NCI-H2029 treated with DMSO at 0.1 percent for 48 hours (cell line): ENCODE data around the gene LMNB1.
"Not testable (repeated sequence)": the region's sequence is repeated elsewhere in the genome, so short reads cannot be mapped to it uniquely, and the experiment has no call there.

Experiments used
- DNase-seq: peaks from one replicate; lab custom pipeline; 2025; lab: John Stamatoyannopoulos, UW

Gene LMNB1, protein sequence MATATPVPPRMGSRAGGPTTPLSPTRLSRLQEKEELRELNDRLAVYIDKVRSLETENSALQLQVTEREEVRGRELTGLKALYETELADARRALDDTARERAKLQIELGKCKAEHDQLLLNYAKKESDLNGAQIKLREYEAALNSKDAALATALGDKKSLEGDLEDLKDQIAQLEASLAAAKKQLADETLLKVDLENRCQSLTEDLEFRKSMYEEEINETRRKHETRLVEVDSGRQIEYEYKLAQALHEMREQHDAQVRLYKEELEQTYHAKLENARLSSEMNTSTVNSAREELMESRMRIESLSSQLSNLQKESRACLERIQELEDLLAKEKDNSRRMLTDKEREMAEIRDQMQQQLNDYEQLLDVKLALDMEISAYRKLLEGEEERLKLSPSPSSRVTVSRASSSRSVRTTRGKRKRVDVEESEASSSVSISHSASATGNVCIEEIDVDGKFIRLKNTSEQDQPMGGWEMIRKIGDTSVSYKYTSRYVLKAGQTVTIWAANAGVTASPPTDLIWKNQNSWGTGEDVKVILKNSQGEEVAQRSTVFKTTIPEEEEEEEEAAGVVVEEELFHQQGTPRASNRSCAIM

DNA sequence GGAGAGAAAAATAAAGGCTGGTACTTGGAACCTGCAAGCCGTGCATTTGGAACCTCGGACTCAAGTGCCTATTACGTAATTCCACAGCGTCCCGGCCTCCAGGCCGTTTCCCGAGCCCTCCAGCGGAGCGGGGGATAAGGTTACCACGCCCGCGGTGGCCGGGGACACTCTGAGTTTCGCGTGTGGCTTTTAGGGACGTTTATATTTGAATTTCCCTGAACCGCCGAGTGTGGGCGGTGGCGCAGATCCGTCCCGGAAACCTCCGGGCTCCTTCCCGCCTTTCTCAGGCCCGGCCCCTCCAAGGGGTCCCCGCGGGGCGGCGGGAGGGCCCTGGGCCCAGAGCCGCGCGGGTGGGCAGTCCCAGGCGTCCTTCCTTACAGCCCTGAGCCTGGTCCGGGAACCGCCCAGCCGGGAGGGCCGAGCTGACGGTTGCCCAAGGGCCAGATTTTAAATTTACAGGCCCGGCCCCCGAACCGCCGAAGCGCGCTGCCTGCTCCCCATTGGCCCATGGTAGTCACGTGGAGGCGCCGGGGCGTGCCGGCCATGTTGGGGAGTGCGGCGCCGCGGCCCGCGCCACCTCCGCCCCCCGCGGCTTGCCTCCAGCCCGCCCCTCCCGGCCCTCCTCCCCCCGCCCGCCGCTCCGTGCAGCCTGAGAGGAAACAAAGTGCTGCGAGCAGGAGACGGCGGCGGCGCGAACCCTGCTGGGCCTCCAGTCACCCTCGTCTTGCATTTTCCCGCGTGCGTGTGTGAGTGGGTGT is at the start of gene LMNB1:
LMNB1 (plus strand) TSS at position 638 of the 758 bp plus-strand sequence. CDS start 373 bp downstream, outside the sequence.
- peak; percentile 95 for DNase-seq

DNA sequence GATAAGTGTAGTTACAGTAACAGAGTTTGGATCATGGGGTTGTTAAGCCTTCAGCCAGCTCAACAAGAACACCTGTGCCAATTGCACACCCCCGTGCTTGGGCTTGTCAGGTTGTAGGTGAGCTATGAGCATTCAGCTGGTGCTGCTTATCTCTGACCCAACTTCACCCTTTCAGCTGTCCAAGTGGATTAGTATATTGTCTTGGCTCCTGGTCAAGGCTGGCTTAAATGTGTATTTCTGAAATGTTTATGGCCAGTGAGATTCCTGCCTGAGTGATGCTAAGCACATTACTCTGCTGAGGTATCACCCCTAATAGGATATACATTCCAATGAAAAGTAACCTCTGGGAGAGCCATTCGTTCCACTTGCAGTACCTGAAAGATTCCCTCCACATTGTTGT is 44.2 kb upstream of the LMNB1 start:
- DNase-seq: no peak

DNA sequence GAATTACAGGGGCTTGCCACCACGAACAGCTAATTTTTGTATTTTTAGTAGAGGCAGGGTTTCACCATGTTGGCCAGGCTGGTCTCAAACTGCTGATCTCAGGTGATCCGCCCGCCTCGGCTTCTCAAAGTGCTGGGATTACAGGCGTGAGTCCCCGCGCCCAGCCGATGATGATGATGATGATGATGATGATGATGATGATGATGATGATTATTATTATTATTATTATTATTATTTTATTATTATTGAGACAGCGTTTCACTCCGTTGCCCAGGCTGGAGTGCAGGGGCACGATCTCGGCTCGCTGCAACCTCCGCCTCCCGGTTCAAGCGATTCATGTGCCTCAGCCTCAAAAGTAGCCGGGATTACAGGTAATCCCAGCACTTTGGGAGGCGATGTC is 42.4 kb upstream of the LMNB1 start:
- DNase-seq: not testable (repeated sequence)

DNA sequence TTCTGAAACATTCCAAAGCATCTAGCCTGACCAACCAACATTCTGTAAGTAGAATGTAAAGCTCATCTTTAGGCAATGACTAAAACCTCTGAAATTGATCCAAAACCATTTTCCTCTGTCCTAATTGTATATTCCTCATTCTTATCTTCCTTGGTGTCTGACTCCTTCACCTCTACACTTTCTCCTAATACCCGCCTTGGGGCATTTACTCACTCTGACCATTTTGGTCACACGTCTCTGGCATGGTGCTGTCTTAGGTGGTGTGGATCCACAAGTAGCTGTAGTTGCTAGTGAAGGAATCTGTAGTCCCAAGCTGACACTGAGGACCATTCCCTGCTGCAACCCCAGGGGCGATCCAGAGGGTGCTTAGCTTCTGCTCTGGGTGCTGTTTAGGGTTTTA is 40.8 kb upstream of the LMNB1 start:
- DNase-seq: no peak

DNA sequence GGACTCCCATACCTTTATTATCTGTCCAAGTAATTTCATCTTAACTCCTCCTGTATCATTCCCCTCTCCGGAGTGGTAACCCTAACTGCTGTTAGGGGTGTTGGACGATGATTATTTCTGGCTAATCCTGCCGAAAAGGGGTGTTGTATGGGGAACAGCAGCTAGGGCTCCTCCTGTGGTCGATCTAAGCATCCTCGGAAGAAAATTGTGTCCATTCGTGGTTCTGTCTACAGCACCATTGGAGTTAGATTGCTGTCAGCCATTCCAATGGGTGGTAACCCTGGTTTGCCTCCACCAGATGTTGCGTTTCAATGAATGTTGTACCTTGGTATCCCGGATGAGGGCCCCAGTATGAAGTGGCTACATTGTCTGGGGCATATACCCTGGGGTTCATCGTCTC is 35.6 kb upstream of the LMNB1 start:
- no peak for DNase-seq

DNA sequence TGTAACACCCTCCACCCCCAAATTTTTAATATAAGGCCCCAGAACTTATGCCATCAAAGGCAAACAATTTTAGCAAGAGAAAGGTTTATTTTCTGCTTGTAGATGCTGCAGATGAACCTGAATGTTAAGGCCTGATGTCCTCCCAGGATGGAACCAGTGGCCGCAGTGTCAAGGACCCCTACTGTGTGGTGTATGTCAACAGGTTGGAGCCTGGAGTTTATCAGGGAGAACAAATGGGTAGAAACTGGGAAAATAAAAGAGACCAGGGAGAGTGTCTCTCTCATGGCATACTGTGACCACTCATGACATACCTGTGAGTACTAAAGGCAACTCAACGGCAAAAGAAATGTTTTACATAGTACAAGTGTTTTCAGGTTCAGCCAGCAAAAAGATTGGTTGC is 34.5 kb upstream of the LMNB1 start:
- DNase-seq: no peak

DNA sequence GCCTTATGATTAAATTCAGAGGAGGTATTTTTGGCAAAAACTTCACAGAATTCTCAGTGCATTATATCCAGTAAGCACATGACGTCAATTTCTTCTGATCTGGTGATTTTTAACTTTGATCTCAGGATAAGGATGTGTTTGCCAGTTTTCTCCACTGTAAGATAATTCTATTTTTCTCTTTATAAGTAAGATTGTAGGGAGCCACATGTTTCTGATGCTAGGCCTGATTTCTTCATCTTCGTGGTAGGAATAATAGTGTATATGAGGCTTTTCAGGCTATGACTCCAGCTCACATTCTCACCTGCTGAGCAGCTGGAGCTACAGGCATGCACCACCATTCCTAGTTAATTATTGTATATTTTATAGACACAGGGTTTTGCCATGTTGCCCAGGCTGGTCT is 32.1 kb upstream of the LMNB1 start:
- no peak for DNase-seq

DNA sequence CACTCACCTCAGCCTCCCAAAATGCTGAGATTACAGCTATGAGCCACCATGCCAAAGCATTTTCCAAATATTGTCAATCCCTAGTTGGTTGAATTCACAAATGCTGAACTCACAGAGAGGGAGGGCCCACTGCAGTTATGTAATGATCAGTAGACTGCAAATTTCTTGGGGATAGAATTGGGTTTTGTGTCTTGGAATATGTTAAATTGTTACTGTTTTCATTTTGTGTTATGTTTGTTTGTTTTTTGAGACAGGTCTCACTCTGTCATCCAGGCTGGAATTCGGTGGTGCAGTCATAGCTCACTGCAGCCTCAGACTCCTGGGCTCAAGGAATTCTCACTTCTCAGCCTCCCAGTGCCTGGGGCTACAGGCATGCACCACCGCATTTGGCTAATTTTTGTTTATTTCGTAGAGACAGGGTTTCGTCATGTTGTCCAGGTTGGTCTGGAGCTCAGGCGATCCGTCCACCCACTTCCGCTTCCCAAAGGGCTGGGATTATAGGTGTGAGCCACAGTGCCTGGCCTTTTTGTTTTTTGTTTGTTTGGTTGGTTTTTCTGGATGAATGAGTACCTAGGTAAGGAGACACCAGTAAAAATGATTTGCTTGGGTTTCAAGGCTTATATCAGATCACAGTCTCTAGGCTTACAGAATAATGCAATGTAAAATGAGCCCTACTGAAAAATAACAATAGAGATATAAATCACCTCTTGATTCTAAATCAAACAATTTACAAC is 31.5 kb upstream of the LMNB1 start:
- DNase-seq: peak; percentile 69

DNA sequence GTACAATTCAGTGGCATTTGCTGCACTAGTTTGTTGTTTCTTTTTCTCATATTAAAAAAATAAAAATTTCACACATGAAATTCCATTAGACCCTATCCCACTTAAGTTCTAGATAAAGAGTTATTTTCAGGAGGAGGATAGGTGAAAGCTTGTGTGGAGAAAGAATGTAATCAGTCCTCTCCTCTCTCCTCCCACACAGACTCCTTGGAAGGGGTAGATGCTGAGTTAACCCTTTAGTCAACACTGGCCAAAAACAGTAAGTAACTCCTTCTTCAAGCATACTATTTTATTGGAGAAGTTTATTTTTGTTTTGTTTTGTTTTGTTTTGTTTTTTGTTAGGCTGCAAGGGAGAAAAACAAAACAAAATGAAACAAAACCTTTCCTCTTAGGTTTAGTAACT is 30.6 kb upstream of the LMNB1 start:
- no peak for DNase-seq

DNA sequence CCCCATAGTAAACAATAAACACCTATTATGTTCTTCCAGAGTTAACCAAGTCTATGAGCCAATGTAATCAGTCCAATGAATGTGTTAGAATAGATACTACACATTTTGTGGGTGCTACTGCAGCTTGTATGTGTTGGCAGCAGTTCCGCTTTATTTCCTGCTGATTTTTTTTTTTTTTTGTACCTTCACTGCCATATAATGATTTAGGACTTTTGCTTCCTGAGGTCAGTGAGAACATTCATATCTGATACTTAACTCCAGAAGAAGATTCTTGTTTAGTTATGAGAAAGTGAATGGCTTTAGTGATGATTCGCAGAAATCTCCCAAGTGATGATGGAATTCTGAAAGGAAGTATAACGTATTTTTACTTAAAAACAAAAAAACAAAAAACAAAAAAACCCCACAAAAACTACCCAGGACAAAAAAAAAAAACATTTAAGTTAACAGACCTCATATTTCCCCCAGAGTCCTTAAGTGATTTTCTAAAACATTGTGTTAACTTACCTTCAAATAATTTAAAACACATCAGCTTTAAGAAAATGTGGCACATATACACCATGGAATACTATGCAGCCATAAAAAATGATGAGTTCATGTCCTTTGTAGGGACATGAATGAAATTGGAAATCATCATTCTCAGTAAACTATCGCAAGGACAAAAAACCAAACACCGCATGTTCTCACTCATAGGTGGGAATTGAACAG is 24.7 kb upstream of the LMNB1 start:
- DNase-seq: no peak

DNA sequence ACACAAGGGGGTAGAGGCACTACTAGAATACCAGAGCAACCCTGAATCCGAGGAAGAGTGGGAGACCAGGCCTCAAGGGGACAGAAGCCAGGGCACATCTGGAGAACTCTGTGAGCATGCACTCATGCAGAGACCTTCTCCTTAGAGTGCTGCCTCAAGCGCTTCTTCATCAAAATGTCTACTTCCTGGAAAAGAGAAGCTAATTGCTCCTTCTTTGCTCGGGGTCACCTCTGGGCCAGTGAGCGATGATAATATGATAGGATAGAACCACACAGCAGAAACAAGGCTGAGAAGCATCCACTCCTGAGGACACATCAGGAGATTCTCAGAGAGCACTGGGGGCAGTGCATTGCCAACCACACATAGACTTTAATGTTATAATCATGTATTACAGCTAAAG is 23.7 kb upstream of the LMNB1 start:
- DNase-seq: no peak

DNA sequence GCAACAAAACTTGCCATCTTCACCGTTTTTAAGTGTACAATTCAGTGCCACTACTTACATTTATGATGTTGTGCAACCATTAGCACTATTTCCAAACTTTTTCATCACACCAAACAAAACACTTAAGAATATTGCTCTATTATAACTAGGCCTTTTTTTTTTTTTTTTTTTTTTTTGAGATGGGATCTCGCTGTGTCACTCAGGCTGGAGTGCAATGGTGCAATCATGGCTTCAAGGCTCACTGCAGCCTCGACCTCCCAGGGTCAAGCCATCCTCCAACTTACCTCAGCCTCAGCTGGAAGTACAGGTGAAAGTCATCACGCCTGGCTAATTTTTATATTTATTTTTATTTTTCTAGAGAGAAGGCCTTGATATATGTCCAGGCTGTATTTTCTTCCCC is 22.3 kb upstream of the LMNB1 start:
- no peak for DNase-seq

DNA sequence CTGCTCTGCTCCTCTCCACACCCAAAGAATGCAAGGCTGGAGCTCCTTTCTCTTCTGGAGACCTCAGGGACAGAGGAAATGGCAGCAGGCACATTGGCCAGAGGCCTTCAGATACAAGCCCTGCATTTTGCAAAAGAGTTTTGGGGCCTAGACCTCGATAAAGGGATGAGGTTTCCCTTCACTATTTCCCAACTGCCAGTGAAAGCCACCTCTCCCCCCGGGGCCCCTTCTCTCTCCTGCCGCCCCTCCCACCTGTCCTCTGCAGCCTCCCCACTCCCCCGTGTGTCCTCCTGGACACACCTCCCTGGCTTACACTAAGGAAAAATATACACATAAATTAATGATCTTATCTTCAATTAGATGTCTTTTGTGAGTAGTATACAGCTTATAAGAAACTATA is 21.3 kb upstream of the LMNB1 start:
- DNase-seq: no peak

DNA sequence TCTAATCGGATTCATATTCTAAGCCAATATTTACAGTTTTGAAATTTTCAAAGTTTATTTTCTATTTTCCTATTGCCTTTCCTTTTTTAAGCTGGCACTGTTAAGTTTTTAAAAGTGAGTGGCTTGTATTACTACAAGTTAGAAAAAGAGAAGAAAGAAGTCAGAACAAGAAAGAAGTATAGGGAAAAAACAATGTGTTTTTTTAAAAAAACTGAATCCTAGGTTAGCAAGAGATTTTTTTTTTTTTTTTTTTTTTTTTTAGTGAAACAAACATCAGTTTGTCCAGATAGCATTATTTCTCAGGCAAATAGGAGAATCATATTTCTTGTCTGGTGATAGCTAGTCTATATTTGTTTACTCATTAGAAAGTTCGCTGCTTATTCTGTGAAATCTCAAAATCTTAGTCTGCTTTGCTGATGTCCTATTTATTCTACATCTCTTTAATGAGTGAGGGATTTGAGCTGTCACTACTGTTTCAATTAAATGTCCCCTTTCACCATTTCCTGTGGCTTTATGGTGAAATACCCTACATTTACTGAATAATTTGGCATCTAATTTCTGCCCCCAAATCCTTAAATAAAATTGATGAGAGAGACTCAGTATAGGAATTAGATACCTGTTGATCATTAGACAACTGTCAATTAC is 19.1 kb upstream of the LMNB1 start:
- DNase-seq: no peak

DNA sequence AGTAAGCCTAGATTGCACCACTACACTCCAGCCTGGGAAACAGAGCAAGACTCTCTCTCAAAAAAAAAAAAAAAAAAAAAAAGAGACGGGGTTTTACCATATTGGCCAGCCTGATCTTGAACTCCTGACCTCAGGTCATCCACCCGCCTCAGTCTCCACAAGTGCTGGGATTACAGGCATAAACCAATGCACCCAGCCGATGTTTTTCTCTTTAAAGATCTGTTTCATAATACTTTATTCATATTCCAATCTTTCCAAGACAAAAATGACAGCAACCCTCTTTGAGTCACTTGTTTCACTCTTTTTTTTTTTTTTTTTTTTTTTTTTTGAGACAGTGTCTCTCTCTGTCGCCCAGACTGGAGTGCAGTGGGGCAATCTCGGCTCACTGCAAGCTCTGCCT is 13.6 kb upstream of the LMNB1 start:
- no peak for DNase-seq

DNA sequence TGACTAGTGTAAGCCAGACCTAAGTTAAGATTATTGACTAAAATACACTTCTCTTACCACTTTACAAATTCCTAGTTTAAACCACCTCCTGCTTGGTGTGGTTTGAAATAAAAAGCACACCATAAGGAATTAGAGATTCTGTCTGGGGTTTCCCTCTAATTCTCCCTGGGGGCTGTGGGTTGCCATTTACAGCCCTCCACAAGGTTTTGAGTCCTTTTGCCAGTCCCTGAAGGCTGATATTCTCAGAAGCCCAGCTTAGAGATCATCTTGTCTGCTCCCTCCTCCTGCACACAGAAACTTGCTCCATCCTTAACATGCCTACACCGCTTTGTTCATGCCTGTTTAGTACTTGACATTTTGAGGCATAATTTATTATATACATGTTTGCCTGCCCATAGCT is 7.2 kb upstream of the LMNB1 start:
- DNase-seq: no peak

DNA sequence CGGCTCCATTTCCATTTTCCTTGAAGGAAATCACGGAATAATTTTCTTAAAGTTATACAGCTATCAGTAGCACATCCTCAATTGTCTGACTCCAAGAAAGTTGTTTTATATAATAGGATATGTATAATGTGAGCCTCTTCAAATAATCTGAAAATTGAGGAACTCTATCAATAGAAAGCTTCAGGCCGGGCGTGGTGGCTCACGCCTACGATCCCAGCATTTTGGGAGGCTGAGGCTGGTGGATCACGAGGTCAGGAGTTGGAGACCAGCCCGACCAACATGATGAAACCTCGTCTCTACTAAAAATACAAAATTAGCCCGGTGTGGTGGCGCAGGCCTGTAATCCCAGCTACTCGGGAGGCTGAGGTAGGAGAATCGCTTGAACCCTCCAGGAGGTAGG is 3.4 kb upstream of the LMNB1 start:
- DNase-seq: not testable (repeated sequence)

DNA sequence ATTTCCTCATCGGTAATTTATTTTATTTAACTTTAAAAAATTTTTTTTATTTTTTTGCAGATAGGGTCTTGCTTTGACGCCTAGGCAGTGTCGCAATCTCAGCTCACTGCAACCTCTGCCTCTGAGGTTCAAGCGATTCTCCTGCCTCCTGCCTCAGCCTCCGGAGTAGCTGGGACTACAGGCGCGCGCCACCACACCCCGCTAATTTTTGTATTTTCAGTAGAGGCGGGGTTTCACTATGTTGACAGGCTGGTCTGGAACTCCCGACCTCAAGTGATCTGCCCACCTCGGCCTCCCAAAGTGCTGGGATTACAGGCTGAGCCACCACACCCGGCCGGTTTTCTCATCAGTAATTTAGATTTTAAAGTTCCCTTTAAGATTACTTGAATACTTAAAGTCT is 2.3 kb upstream of the LMNB1 start:
- DNase-seq: not testable (repeated sequence)

DNA sequence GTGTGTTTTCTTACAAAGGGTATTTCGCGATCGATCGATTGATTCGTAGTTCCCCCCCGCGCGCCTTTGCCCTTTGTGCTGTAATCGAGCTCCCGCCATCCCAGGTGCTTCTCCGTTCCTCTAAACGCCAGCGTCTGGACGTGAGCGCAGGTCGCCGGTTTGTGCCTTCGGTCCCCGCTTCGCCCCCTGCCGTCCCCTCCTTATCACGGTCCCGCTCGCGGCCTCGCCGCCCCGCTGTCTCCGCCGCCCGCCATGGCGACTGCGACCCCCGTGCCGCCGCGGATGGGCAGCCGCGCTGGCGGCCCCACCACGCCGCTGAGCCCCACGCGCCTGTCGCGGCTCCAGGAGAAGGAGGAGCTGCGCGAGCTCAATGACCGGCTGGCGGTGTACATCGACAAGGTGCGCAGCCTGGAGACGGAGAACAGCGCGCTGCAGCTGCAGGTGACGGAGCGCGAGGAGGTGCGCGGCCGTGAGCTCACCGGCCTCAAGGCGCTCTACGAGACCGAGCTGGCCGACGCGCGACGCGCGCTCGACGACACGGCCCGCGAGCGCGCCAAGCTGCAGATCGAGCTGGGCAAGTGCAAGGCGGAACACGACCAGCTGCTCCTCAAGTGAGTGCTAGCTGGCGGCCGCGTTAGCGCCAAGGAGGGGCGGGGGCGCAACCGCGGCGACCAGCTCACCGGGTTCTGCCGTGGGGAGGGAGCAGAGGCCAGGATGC is 480 bp downstream of the LMNB1 start:
- DNase-seq: no peak

DNA sequence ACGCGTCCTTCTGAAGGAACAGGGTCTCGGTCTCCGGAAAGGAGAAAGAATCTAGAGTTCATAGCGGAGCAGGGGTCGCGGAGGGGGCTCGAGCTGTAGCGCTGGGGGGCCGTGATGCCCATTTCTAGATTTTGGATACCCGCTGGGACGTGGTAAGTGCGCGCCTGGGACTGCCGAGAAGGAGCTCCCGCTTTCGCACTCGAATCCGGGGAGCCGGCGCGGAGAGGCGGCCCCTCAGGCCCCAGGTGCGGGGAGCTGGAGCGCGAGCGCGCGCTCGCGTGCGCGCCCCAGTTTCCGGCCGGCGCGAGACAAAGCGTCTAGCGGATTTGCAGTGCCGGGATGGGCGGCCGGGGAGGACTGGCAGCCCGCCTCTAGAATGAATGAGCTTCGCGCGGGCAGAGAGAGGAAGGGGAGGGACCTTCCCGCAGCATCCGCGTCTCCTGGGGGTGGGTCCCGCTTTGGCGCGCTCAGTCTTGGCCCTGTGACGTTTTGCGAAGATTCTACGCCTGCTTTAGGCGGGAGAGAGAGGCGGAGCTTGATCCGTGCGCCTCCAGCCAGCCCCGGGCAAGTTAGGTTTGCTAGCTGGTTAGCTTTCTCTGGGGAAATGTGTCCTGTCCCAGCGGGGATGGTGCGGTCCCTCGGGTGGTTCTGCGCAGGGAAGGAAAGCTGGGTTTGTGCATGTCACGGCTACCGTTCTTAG is 1.2 kb downstream of the LMNB1 start:
- peak; percentile 90 for DNase-seq
